ENCODE measurements around the gene TCTA.
A peak's percentile ranks its signal among the peaks of the same experiment; 100 is the strongest.

Gene TCTA

GRCh38 chr3:49410846-49411534 lies 1.2 kb upstream of the TCTA start:
- no peak for TF ChIP-seq CTCF (IDR thresholded peaks at IDR 0.05; ENCODE audit: low read depth, low read length)
- no peak for DNase-seq (ENCODE audit: low read depth in 2 of 2)
- peak overlapping the region; percentile 76 to 95 for H3K4me3 ChIP-seq (replicated peaks in 1 of 2; ENCODE audit: low read depth in 2 of 2, low read length in 2 of 2)

GRCh38 chr3:49411535-49411967 lies 672 bp upstream of the TCTA start:
- DNase-seq (ENCODE audit: low read depth in 2 of 2) = peak in 1 of 2 donors; percentile 26
- no peak for TF ChIP-seq CTCF (IDR thresholded peaks at IDR 0.05; ENCODE audit: low read depth, low read length)
- H3K4me3 ChIP-seq (replicated peaks in 1 of 2; ENCODE audit: low read depth in 2 of 2, low read length in 2 of 2) = peak overlapping the region; percentile 76 to 95

- H3K4me3 ChIP-seq (replicated peaks in 1 of 2; ENCODE audit: low read depth in 2 of 2, low read length in 2 of 2) = peak overlapping the region; percentile 87 to 95
- no peak for TF ChIP-seq CTCF (IDR thresholded peaks at IDR 0.05; ENCODE audit: low read depth, low read length)
- DNase-seq (ENCODE audit: low read depth in 2 of 2) = no peak
These were observed 562 bp downstream of the TCTA start for GRCh38 chr3:49412632-49413337.

GRCh38 chr3:49413338-49413734 lies 1.1 kb downstream of the TCTA start:
- H3K4me3 ChIP-seq (replicated peaks in 1 of 2; ENCODE audit: low read depth in 2 of 2, low read length in 2 of 2) = peak overlapping the region; percentile 87 to 95
- no peak for TF ChIP-seq CTCF (IDR thresholded peaks at IDR 0.05; ENCODE audit: low read depth, low read length)

GRCh38 chr3:49414753-49415152 lies 2.5 kb downstream of the TCTA start:
- DNase-seq (ENCODE audit: low read depth in 2 of 2) = no peak
- H3K4me3 ChIP-seq (replicated peaks in 1 of 2; ENCODE audit: low read depth in 2 of 2, low read length in 2 of 2) = no peak overlapping the region
- no peak for TF ChIP-seq CTCF (IDR thresholded peaks at IDR 0.05; ENCODE audit: low read depth, low read length)

More at GRCh38 chr3:49413338-49413734, 1.1 kb downstream of the TCTA start:
- no peak for DNase-seq (ENCODE audit: low read depth in 2 of 2)

- TF ChIP-seq CTCF (IDR thresholded peaks at IDR 0.05; ENCODE audit: low read depth, low read length) = no peak
- H3K4me3 ChIP-seq (replicated peaks in 1 of 2; ENCODE audit: low read depth in 2 of 2, low read length in 2 of 2) = no peak overlapping the region
- DNase-seq (ENCODE audit: low read depth in 2 of 2) = no peak
These were observed 3.8 kb downstream of the TCTA start for GRCh38 chr3:49415931-49416601.
